GM12875 (cell line): ENCODE results near the gene LIPT2.
"Not testable (repeated sequence)": the region's sequence is repeated elsewhere in the genome, so short reads cannot be mapped to it uniquely, and the experiment has no call there.

Source experiments
- H3K4me3 ChIP-seq: one replicate; pipeline ENCODE4 v1.5.1; 2011; ENCODE audit warnings: low read depth, low read length, control low read depth
- CTCF ChIP-seq: IDR thresholded peaks from 2 replicates; pipeline ENCODE4 v1.5.1; 2011; ENCODE audit warnings: low read depth, mild to moderate bottlenecking, control low read depth, inconsistent platforms, low read length, moderate library complexity, borderline replicate concordance; ENCODE audit not compliant: insufficient read depth

The LIPT2 gene

DNA sequence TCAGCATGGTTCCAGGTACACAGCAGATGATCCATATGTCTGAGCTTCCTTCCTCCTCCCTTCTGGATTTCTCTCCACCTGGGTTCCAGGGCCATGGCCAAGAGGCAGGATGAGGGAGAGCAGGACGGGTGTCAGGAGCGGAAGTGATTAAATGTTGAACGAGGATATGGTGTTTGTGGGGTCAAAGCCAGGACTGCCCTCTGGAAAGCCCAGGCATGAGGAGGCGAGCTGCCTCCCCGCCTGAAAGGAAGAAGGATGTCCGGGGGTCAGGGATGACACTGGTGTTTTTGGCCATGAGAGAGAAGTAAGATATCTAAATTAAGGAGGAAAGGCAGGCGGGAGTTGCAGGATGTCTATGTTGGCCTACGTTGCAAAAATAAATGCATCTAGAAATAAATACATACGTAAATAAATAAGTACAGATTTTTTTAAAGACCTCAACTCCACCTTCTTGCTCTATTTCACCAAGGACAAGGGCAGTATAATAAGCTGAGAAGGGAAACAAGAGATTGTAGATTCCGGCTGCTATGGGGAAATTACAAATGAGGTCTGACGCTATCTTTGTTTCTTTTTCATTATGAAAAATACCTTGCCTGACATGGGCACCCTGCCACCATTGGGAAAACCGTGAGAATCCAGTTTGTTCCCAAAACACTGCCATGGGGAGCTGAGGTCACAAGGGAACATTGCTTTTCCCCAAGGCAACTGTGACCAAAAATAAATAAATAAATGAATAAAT, 27.6 kb upstream of the LIPT2 start:
- TF ChIP-seq CTCF, result no peak
- no peak overlapping the region for H3K4me3 ChIP-seq

- H3K4me3 ChIP-seq, result no peak overlapping the region
- no peak for TF ChIP-seq CTCF
Measured at GRCh38 chr11:74520316-74520715, 26.8 kb upstream of the LIPT2 start.

DNA sequence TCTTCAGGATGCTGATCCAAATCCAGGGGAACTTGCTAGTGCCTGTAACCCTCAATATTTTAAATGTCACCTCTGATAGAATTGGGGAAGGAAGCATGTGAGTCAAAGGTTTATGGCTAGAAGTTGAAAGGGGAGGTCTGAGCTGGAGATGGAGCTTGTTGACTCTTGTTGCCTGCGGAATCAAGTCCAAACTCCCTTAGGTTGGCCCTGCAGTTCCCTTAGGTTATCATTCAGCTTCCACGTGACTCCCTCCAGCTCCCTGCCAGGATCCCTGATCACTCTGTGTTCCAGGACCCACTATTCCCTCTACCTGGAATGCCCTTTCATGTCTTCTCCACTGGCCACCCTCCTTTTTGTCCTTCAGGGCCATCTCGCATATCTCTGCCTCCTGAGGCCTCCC, 26.2 kb upstream of the LIPT2 start:
- H3K4me3 ChIP-seq, result no peak overlapping the region
- no peak for TF ChIP-seq CTCF

DNA sequence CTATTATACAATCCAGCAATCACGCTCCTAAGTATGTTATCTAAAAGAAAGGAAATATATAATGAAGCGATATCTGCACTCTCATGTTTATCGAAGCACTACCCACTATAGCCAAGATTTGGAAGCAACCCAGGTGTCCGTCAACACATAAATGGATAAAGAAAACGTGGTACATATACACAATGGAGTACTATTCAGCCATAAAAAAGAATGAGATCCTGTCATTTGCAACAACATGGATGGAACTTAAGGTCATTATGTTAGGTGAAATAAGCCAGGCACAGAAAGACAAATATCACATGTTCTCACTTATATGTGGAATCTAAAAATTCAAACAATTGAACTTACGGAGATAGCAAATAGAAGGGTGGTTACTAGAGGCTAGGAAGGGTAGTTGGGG, 24.1 kb upstream of the LIPT2 start:
- not testable (repeated sequence) for H3K4me3 ChIP-seq

- no peak overlapping the region for H3K4me3 ChIP-seq
- TF ChIP-seq CTCF, result no peak
Measured at GRCh38 chr11:74507582-74507981, 14.1 kb upstream of the LIPT2 start.

- no peak overlapping the region for H3K4me3 ChIP-seq
- TF ChIP-seq CTCF, result no peak
Measured at GRCh38 chr11:74506823-74507222, 13.3 kb upstream of the LIPT2 start.

GRCh38 chr11:74505911-74506310, 12.4 kb upstream of the LIPT2 start:
- TF ChIP-seq CTCF, result no peak

More at GRCh38 chr11:74505911-74506310, 12.4 kb upstream of the LIPT2 start:
- no peak overlapping the region for H3K4me3 ChIP-seq
